ENCODE data around the gene ST6GALNAC6. TPM values are rescaled to one million over a fixed set of nuclear protein-coding genes. Genes with fewer than 3 reads are reported as not detected.

Gene ST6GALNAC6
- total and polyA plus RNA-seq, 2 of the 8 experiments (the other 6 are each of a cell fraction or from before 2014, with no cell fraction given), result 43.7 to 64.4 TPM

DNA sequence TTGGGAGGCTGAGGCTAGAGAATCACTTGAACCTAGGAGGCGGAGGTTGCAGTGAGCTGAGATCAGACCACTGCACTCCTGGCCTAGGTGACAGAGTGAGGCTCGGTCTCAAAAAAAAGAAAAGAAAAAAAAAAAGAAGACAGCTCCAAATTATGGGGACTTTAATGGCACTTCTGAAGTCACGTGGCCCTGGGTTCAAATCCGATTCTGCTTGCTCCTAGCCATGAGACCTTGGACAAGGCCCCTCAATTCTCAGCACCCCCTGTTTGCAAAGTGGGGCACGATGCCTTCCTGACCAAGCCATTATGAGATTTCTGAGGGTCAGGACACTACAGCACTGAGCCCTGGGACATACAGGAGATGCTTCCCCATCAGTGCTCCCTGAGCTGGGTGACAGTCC, 43.9 kb downstream of the ST6GALNAC6 start (continued):
- TF ChIP-seq ASH2L (IDR thresholded peaks at IDR 0.05; ENCODE audit: low read length) (no peak), TEAD4 (IDR thresholded peaks at IDR 0.05; ENCODE audit: low read depth, low read length) (no peak), HDAC6 (IDR thresholded peaks at IDR 0.05; ENCODE audit: low read depth, low read length) (no peak), RAD21 (IDR thresholded peaks at IDR 0.05 in 1 of 2, conservative IDR thresholded peaks at IDR 0.05 in 1 of 2; ENCODE audit: low read depth in 2 of 2, low read length in 2 of 2) (no peak), SP4 (IDR thresholded peaks at IDR 0.05; ENCODE audit: low read length) (no peak)
